Activated naive CD8-positive, alpha-beta T cell treated with anti-CD3 and anti-CD28 coated beads, Interleukin-2, amount 10 ng/mL, durations not matched to agents 7 days and 5 days (primary cell): ENCODE results near the gene INPP5J. TPM values are rescaled to one million over a fixed set of nuclear protein-coding genes. Genes with fewer than 3 reads are reported as not detected.

ENCODE experiments used
- ATAC-seq: fragments of 150-1000 bp; cut with Tn5 transposase; one replicate; pipeline ENCODE4 v1.10.0; 2021; ENCODE audit warnings: low read depth, moderate library complexity
- POLR2A ChIA-PET: fragments of 350-600 bp; sonication (Branson Sonifier 250); formaldehyde crosslinking; loops from one replicate; lab custom pipeline; 2021; ENCODE audit warnings: antibody characterized with exemption; lab: Charles Lee
- DNase-seq: peaks from one replicate; pipeline ENCODE4 v3.0.0; 2021
- H3K27ac Mint-ChIP-seq: one replicate; pipeline ENCODE4 v1.8.0; 2022; ENCODE audit warnings: mild to moderate bottlenecking, mixed read lengths
- H3K27me3 Mint-ChIP-seq: one replicate; pipeline ENCODE4 v1.8.0; 2022; ENCODE audit warnings: mild to moderate bottlenecking, moderate library complexity, mixed read lengths
- H3K36me3 Mint-ChIP-seq: one replicate; pipeline ENCODE4 v1.8.0; 2021; ENCODE audit warnings: mild to moderate bottlenecking, mixed read lengths
- H3K4me1 Mint-ChIP-seq: one replicate; pipeline ENCODE4 v1.8.0; 2021; ENCODE audit warnings: mixed read lengths
- H3K4me3 Mint-ChIP-seq: one replicate; pipeline ENCODE4 v1.8.0; 2022; ENCODE audit warnings: mild to moderate bottlenecking, moderate library complexity, mixed read lengths
- H3K9me3 Mint-ChIP-seq: one replicate; pipeline ENCODE4 v1.8.0; 2021; ENCODE audit warnings: mixed read lengths
- total RNA-seq, 2 experiments: library from RNA; stranded (reverse); gene quantifications; one replicate each; pipeline ENCODE4 v1.2.3, GENCODE V29; 2021

Gene INPP5J
- total RNA-seq, 2 experiments from 2014 or later, result 0.31 to 0.39 TPM

- Mint-ChIP-seq H3K36me3 (peaks cover 14% of the 10 kb centered on the region), H3K4me1 (peaks cover 2% of the 10 kb centered on the region), H3K27ac (no peak overlapping the region), H3K27me3 (no peaks in the 10 kb centered on the region), H3K4me3 (no peak overlapping the region), H3K9me3 (no peaks in the 10 kb centered on the region)
- no peak for ATAC-seq
- no peak for DNase-seq
- POLR2A ChIA-PET, result interaction anchor here (1.1 kb wide), 1 partner anchor 14 kb away, joined by 3 read pairs; no protein-coding TSS in a partner anchor
Measured at GRCh38 chr22:31099386-31099785, 23.4 kb upstream of the INPP5J start.

GRCh38 chr22:31099841-31100761, 22.7 kb upstream of the INPP5J start:
- H3K27me3 Mint-ChIP-seq, result no peaks in the 10 kb centered on the region
- H3K36me3 Mint-ChIP-seq, result peaks cover 14% of the 10 kb centered on the region
- H3K9me3 Mint-ChIP-seq, result no peaks in the 10 kb centered on the region
- H3K4me1 Mint-ChIP-seq, result peaks cover 2% of the 10 kb centered on the region
- POLR2A ChIA-PET, result interaction anchor here (1.1 kb wide), 1 partner anchor 15 kb away, joined by 3 read pairs; no protein-coding TSS in a partner anchor
- no peak overlapping the region for H3K4me3 Mint-ChIP-seq
- ATAC-seq, result no peak
- no peak overlapping the region for H3K27ac Mint-ChIP-seq
- DNase-seq, result no peak

- H3K36me3 Mint-ChIP-seq, result peaks cover 10% of the 10 kb centered on the region
- no peak overlapping the region for H3K4me3 Mint-ChIP-seq
- POLR2A ChIA-PET, result no interaction called here
- no peak for DNase-seq
- no peak for ATAC-seq
- peaks cover 2% of the 10 kb centered on the region for H3K4me1 Mint-ChIP-seq
- H3K27me3 Mint-ChIP-seq, result no peaks in the 10 kb centered on the region
- no peak overlapping the region for H3K27ac Mint-ChIP-seq
- no peaks in the 10 kb centered on the region for H3K9me3 Mint-ChIP-seq
Measured at GRCh38 chr22:31100762-31101525, 21.8 kb upstream of the INPP5J start.

GRCh38 chr22:31102441-31103081, 20.2 kb upstream of the INPP5J start:
- Mint-ChIP-seq H3K9me3 (no peaks in the 10 kb centered on the region), H3K27me3 (peaks cover under 1% of the 10 kb centered on the region), H3K27ac (no peak overlapping the region), H3K36me3 (peaks cover 8% of the 10 kb centered on the region), H3K4me3 (no peak overlapping the region), H3K4me1 (peaks cover 5% of the 10 kb centered on the region)
- DNase-seq (no peak), ATAC-seq (no peak)
- POLR2A ChIA-PET, result no interaction called here

- Mint-ChIP-seq H3K4me3 (no peak overlapping the region), H3K9me3 (no peaks in the 10 kb centered on the region), H3K4me1 (peaks cover 10% of the 10 kb centered on the region), H3K36me3 (peaks cover 8% of the 10 kb centered on the region), H3K27ac (no peak overlapping the region), H3K27me3 (peaks cover 3% of the 10 kb centered on the region)
- no peak for DNase-seq
- POLR2A ChIA-PET, result no interaction called here
- no peak for ATAC-seq
Measured at GRCh38 chr22:31103111-31103510, 19.7 kb upstream of the INPP5J start.

GRCh38 chr22:31103899-31104694, 18.7 kb upstream of the INPP5J start:
- Mint-ChIP-seq H3K4me3 (no peak overlapping the region), H3K27ac (no peak overlapping the region), H3K9me3 (no peaks in the 10 kb centered on the region), H3K36me3 (peaks cover 6% of the 10 kb centered on the region), H3K27me3 (peaks cover 3% of the 10 kb centered on the region), H3K4me1 (peaks cover 10% of the 10 kb centered on the region)
- POLR2A ChIA-PET, result no interaction called here
- no peak for DNase-seq
- no peak for ATAC-seq

- no peak for ATAC-seq
- no peak overlapping the region for H3K4me3 Mint-ChIP-seq
- peaks cover 6% of the 10 kb centered on the region for H3K36me3 Mint-ChIP-seq
- DNase-seq, result no peak
- H3K27me3 Mint-ChIP-seq, result peaks cover 3% of the 10 kb centered on the region
- POLR2A ChIA-PET, result no interaction called here
- no peaks in the 10 kb centered on the region for H3K9me3 Mint-ChIP-seq
- H3K4me1 Mint-ChIP-seq, result peaks cover 10% of the 10 kb centered on the region
- no peak overlapping the region for H3K27ac Mint-ChIP-seq
Measured at GRCh38 chr22:31104869-31105268, 17.9 kb upstream of the INPP5J start.

GRCh38 chr22:31105282-31105929, 17.4 kb upstream of the INPP5J start:
- no peak overlapping the region for H3K4me3 Mint-ChIP-seq

GRCh38 chr22:31106001-31106571, 16.7 kb upstream of the INPP5J start:
- Mint-ChIP-seq H3K27me3 (peaks cover 3% of the 10 kb centered on the region), H3K9me3 (no peaks in the 10 kb centered on the region), H3K4me3 (no peak overlapping the region), H3K27ac (no peak overlapping the region), H3K36me3 (peaks cover 2% of the 10 kb centered on the region), H3K4me1 (peaks cover 10% of the 10 kb centered on the region)
- POLR2A ChIA-PET, result no interaction called here
- no peak for ATAC-seq
- DNase-seq, result no peak

More at GRCh38 chr22:31105282-31105929, 17.4 kb upstream of the INPP5J start:
- Mint-ChIP-seq H3K4me1 (peaks cover 10% of the 10 kb centered on the region), H3K27me3 (peaks cover 3% of the 10 kb centered on the region), H3K9me3 (no peaks in the 10 kb centered on the region), H3K27ac (no peak overlapping the region), H3K36me3 (peaks cover 4% of the 10 kb centered on the region)
- DNase-seq (no peak), ATAC-seq (no peak)
- POLR2A ChIA-PET, result no interaction called here

- H3K36me3 Mint-ChIP-seq, result peaks cover 2% of the 10 kb centered on the region
- peaks cover 3% of the 10 kb centered on the region for H3K27me3 Mint-ChIP-seq
- DNase-seq, result no peak
- H3K4me3 Mint-ChIP-seq, result peak overlapping the region; percentile 96
- no peaks in the 10 kb centered on the region for H3K9me3 Mint-ChIP-seq
- ATAC-seq, result no peak
- POLR2A ChIA-PET, result interaction anchor here (1.0 kb wide), 2 partner anchors 26 to 106 kb away, joined by 4 to 5 read pairs; partner anchors contain the start of genes LIMK2 and SMTN
- no peak overlapping the region for H3K27ac Mint-ChIP-seq
- H3K4me1 Mint-ChIP-seq, result peaks cover 10% of the 10 kb centered on the region
Measured at GRCh38 chr22:31106731-31107177, 16.0 kb upstream of the INPP5J start.

- peaks cover 3% of the 10 kb centered on the region for H3K27me3 Mint-ChIP-seq
- ATAC-seq (peak; percentile 94), DNase-seq (peak; percentile 89)
- H3K4me1 Mint-ChIP-seq, result peaks cover 8% of the 10 kb centered on the region
- peak within 1 kb of the TSS; percentile 63 for H3K27ac Mint-ChIP-seq
- peak within 1 kb of the TSS; percentile 96 for H3K4me3 Mint-ChIP-seq
- no peaks in the 10 kb centered on the region for H3K9me3 Mint-ChIP-seq
- no peaks in the 10 kb centered on the region for H3K36me3 Mint-ChIP-seq
- POLR2A ChIA-PET, result interaction anchor here (0.6 to 1.0 kb wide), 4 partner anchors 26 to 105 kb away, joined by 3 to 5 read pairs (median 4); partner anchors contain the start of genes LIMK2 and SMTN
Measured at GRCh38 chr22:31107178-31107893, 15.4 kb upstream of the INPP5J start, which contains the start of gene SELENOM. Gene SELENOM (minus strand): TSS chr22:31107568. CDS start chr22:31107505, 63 bp downstream.
